K562 (cell line): ENCODE measurements around the gene POTEH. TPM values are rescaled to one million over a fixed set of nuclear protein-coding genes. Genes with fewer than 3 reads are reported as not detected.
"Not testable (repeated sequence)": the region's sequence is repeated elsewhere in the genome, so short reads cannot be mapped to it uniquely, and the experiment has no call there.

Experiments
- ATAC-seq: fragments of 200-7000 bp; cut with Tn5 transposase; 3 replicates; pipeline ENCODE4 v1.9.1; 2020; ENCODE audit warnings: moderate library complexity
- BruUV-seq: library from RNA; stranded (reverse); fragments of 400-500 nt; replicated peaks from 2 replicates; lab custom pipeline; 2021; lab: Mats Ljungman, UMichigan
- CTCF ChIA-PET: fragments of 300-600 bp; formaldehyde crosslinking; extraction: SDS; loops from one replicate; lab custom pipeline; 2021; ENCODE audit warnings: low intra/inter-chr PET ratio; lab: Yijun Ruan, JAX
- POLR2A ChIA-PET: fragments of 300-600, 350-650 bp; sonication (Branson Sonifier 250); formaldehyde crosslinking; extraction: SDS; loops from one replicate; lab custom pipeline; 2021; ENCODE audit warnings: antibody characterized with exemption, inconsistent platforms; lab: Yijun Ruan, JAX
- DNase-seq, 4 experiments: peaks; one replicate each; pipeline versions ENCODE4 v3.0.0 to v3.0.0-alpha.2; 2011 to 2018; ENCODE audit warnings: low spot score in 3 of 4, mixed read lengths in 3 of 4; ENCODE audit errors: extremely low read depth in 1 of 4
- FAIRE-seq: peaks from 2 replicates; lab custom pipeline; 2011; peaks lifted over from hg19 to GRCh38; lab: Jason Lieb, UNC
- H2AFZ ChIP-seq: 2 replicates; pipeline ENCODE4 v1.6.0; 2011; ENCODE audit warnings: low read depth, low read length, control low read depth, inconsistent platforms
- H3K27ac ChIP-seq: fragments of 200-600 bp; 3 replicates; pipeline ENCODE4 v1.8.0; 2011; ENCODE audit warnings: low read depth, mild to moderate bottlenecking, control low read depth, inconsistent platforms, low read length, moderate library complexity, mixed read lengths; ENCODE audit errors: extremely low read depth
- H3K27me3 ChIP-seq, 2 experiments: fragments of 300-600 bp in 1 of 2; 2 replicates in 1 of 2; 3 replicates in 1 of 2; pipeline versions ENCODE4 v1.6.0 to v1.8.0; 2011; ENCODE audit warnings: inconsistent platforms in 2 of 2, low read length in 2 of 2, mild to moderate bottlenecking in 1 of 2, mixed read lengths in 1 of 2, moderate library complexity in 1 of 2; ENCODE audit not compliant: control insufficient read depth in 2 of 2, insufficient read depth in 2 of 2
- H3K36me3 ChIP-seq: fragments of 300-600 bp; 3 replicates; pipeline ENCODE4 v1.8.0; 2011; ENCODE audit warnings: mild to moderate bottlenecking, low read length, inconsistent platforms; ENCODE audit not compliant: control insufficient read depth, insufficient read depth
- H3K4me1 ChIP-seq, 2 experiments: fragments of 200-600 bp in 1 of 2; replicated peaks in 1 of 2; 2 replicates in 1 of 2; 3 replicates in 1 of 2; pipeline versions ENCODE4 v1.5.1 to v1.8.0; 2011; ENCODE audit warnings: inconsistent platforms in 2 of 2, low read length in 2 of 2, mild to moderate bottlenecking in 1 of 2, mixed read lengths in 1 of 2, moderate library complexity in 1 of 2; ENCODE audit not compliant: control insufficient read depth in 2 of 2, insufficient read depth in 2 of 2
- H3K4me2 ChIP-seq: 2 replicates; pipeline ENCODE4 v1.6.1; 2011; ENCODE audit warnings: low read length, control low read depth, inconsistent platforms, mixed read lengths; ENCODE audit not compliant: insufficient read depth
- H3K4me3 ChIP-seq: fragments of 200-600 bp; sonication (generic), shearing (Covaris generic); 2 replicates; pipeline ENCODE4 v1.5.1; 2016; ENCODE audit warnings: control low read depth, inconsistent platforms
- H3K79me2 ChIP-seq: fragments of 200-600 bp; 3 replicates; pipeline ENCODE4 v1.8.0; 2011; ENCODE audit warnings: low read length, inconsistent platforms; ENCODE audit not compliant: control insufficient read depth, insufficient read depth
- H3K9ac ChIP-seq, 2 experiments: 2 replicates each; pipeline versions ENCODE4 v1.6.0 to v1.6.1; 2011; ENCODE audit warnings: low read depth in 2 of 2, low read length in 2 of 2, control low read depth in 1 of 2, inconsistent platforms in 1 of 2, mild to moderate bottlenecking in 1 of 2, mixed read lengths in 1 of 2; ENCODE audit not compliant: insufficient read depth in 1 of 2
- H3K9me1 ChIP-seq: one replicate; pipeline ENCODE4 v1.6.0; 2011; ENCODE audit warnings: inconsistent platforms, mild to moderate bottlenecking, low read length, moderate library complexity; ENCODE audit not compliant: control insufficient read depth, insufficient read depth
- H3K9me3 ChIP-seq: replicated peaks from 2 replicates; pipeline ENCODE4 v1.5.1; 2011; ENCODE audit warnings: low read depth, low read length, inconsistent platforms; ENCODE audit not compliant: control insufficient read depth, insufficient read depth
- H4K20me1 ChIP-seq: replicated peaks from 2 replicates; pipeline ENCODE4 v1.6.1; 2011; ENCODE audit warnings: low read length, inconsistent platforms, mixed read lengths; ENCODE audit not compliant: control insufficient read depth, insufficient read depth
- WGBS: fragments of 100-300 bp; shearing (Covaris generic); methylation state at CpG from one replicate; pipeline ENCODE4 v1.1.6; 2016; ENCODE audit warnings: low coverage, mixed read lengths; ENCODE audit not compliant: insufficient coverage; ENCODE audit errors: missing lambda C conversion rate; 5-methylcytosine and 5-hydroxymethylcytosine counted together
- in situ Hi-C: fragments of 300-500 bp; cut with MboI; formaldehyde crosslinking; loops from 4 replicates; pipeline ENCODE4 v1.15.0; 2018; ENCODE audit warnings: inconsistent platforms, mixed read lengths
- intact Hi-C: fragments of 100-400 bp; cut with micrococcal nuclease; formaldehyde crosslinking; loops from 2 replicates; pipeline ENCODE4 v1.14.2; 2022
- polyA plus RNA-seq, 8 experiments: library from polyadenylated mRNA; depleted of rRNA in 4 of 8; stranded (reverse) in 5 of 8; unstranded in 3 of 8; fragments of >200 nt; fragmentation: Nextera tagmentation in 2 of 8; fragmentation: Illumina TruSeq in 1 of 8; extraction: Ambion mirVana in 2 of 8; extraction: Trizol in 1 of 8; gene quantifications; 2 replicates each; pipeline versions ENCODE4 v1.2.1 to v1.2.3, GENCODE V29; 2011 to 2014; ENCODE audit warnings: inconsistent platforms in 1 of 8, missing spikeins in 1 of 8
- total RNA-seq, 7 experiments: library from RNA; depleted of rRNA in 6 of 7; stranded (reverse); fragments of >200 nt in 6 of 7; fragmentation: Illumina TruSeq in 2 of 7; extraction: Trizol in 2 of 7; gene quantifications; 2 replicates each; pipeline versions ENCODE4 v1.2.1 to v1.2.3, GENCODE V29; 2011 to 2021; ENCODE audit warnings: low replicate concordance in 1 of 7

Gene POTEH
- total and polyA plus RNA-seq, 9 of the 15 experiments (the other 6 are each of a cell fraction or from before 2014, with no cell fraction given), result not detected

GRCh38 chr22:15721884-15722283, 32.1 kb downstream of the POTEH start:
- H3K9me1 ChIP-seq, H3K36me3 ChIP-seq, H3K4me1 ChIP-seq, H2AFZ ChIP-seq, H4K20me1 ChIP-seq, CTCF ChIA-PET, H3K27ac ChIP-seq, H3K79me2 ChIP-seq, BruUV-seq, intact Hi-C loops, H3K4me3 ChIP-seq, H3K27me3 ChIP-seq, POLR2A ChIA-PET, H3K9ac ChIP-seq, FAIRE-seq, H3K4me2 ChIP-seq, ATAC-seq, H3K9me3 ChIP-seq, in situ Hi-C loops, DNase-seq: not testable (repeated sequence)
- WGBS, result 3% methylated on average over 5 of the region's 18 CpGs

GRCh38 chr22:15729209-15729917, 39.5 kb downstream of the POTEH start:
- H3K9me3 ChIP-seq, H3K27ac ChIP-seq, in situ Hi-C loops, H3K27me3 ChIP-seq, H3K36me3 ChIP-seq, BruUV-seq, H3K9ac ChIP-seq, H3K9me1 ChIP-seq, H3K4me3 ChIP-seq, CTCF ChIA-PET, ATAC-seq, H3K4me1 ChIP-seq, POLR2A ChIA-PET, H4K20me1 ChIP-seq, FAIRE-seq, intact Hi-C loops, DNase-seq, H3K79me2 ChIP-seq, H3K4me2 ChIP-seq, H2AFZ ChIP-seq: not testable (repeated sequence)
- 3% methylated on average over 8 of the region's 19 CpGs for WGBS

- ATAC-seq, H3K4me1 ChIP-seq, POLR2A ChIA-PET, H2AFZ ChIP-seq, H3K9ac ChIP-seq, H3K4me2 ChIP-seq, DNase-seq, H3K27me3 ChIP-seq, FAIRE-seq, H3K36me3 ChIP-seq, H3K9me1 ChIP-seq, H3K79me2 ChIP-seq, H3K27ac ChIP-seq, in situ Hi-C loops, BruUV-seq, CTCF ChIA-PET, H3K9me3 ChIP-seq, intact Hi-C loops, H4K20me1 ChIP-seq, H3K4me3 ChIP-seq: not testable (repeated sequence)
- no CpG with 5 or more reads among the region's 8 CpGs for WGBS
Measured at GRCh38 chr22:15731023-15731422, 41.2 kb downstream of the POTEH start.

- ATAC-seq, H3K4me2 ChIP-seq, H3K27me3 ChIP-seq, H3K9me3 ChIP-seq, H2AFZ ChIP-seq, H3K9ac ChIP-seq, H3K27ac ChIP-seq, H4K20me1 ChIP-seq, FAIRE-seq, intact Hi-C loops, H3K4me1 ChIP-seq, DNase-seq, POLR2A ChIA-PET, H3K4me3 ChIP-seq, in situ Hi-C loops, H3K9me1 ChIP-seq, BruUV-seq, H3K79me2 ChIP-seq, H3K36me3 ChIP-seq, CTCF ChIA-PET: not testable (repeated sequence)
- WGBS, result 0% methylated on average over 2 of the region's 6 CpGs
Measured at GRCh38 chr22:15734411-15734810, 44.6 kb downstream of the POTEH start.
